ENCODE results near the gene HLA-DMB. TPM values are rescaled to one million over a fixed set of nuclear protein-coding genes. Genes with fewer than 3 reads are reported as not detected.
A peak's percentile ranks its signal among the peaks of the same experiment; 100 is the strongest.

The HLA-DMB gene
- total RNA-seq, 2 experiments from 2014 or later = 3.5 to 3.6 TPM

DNA sequence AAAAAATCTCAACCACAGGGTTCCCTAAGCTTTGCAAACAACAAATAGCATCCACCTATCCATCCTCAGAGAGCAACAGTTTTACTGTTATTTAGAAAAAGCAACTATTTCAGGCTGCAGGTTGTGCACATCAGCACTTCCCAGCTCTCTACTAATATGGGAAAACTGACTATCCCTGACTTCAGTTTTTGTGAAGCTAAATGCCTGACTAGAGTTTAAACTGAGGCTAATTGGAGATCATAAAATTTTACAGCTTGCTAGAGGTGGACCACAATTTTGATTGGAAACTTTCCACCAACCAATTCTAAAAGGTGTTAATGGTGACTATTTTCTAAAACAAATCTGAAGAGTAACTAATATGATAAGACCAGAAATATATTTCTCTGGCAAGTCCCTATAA is 36.9 kb downstream of the HLA-DMB start:
- POLR2A ChIA-PET = interaction anchor here (0.9 to 1.5 kb wide), 3 partner anchors 10 to 214 kb away, joined by 3 to 8 read pairs (median 4); no protein-coding TSS in a partner anchor
- Mint-ChIP-seq H3K4me1 (ENCODE audit: low read depth) (no peaks in the 10 kb centered on the region), H3K27me3 (peaks cover 3% of the 10 kb centered on the region)

DNA sequence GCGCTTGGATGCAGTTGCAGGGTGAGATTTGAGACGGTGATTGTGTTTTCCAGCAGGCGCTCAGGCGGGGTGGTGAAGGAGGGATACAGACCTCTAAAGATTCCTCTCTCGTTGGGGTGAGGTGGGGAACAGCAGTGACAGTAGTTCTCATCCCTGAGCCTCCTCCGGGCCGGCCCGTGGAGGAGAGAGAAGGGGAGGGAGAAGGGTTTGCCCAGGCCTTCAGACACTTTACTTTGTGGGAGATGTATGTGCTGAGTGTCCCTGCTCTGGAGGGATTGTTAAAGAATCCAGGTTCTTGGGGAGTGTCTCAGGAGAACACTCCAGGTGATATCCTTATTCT is 45.9 kb downstream of the HLA-DMB start:
- Mint-ChIP-seq H3K36me3 (ENCODE audit: low read depth) (peaks cover 11% of the 10 kb centered on the region), H3K27me3 (no peaks in the 10 kb centered on the region), H3K27ac (peak overlapping the region; percentile 96), H3K4me3 (peak overlapping the region; percentile 96), H3K4me1 (ENCODE audit: low read depth) (peaks cover 35% of the 10 kb centered on the region), H3K9me3 (no peaks in the 10 kb centered on the region)
- TF ChIP-seq, protein P1, sequence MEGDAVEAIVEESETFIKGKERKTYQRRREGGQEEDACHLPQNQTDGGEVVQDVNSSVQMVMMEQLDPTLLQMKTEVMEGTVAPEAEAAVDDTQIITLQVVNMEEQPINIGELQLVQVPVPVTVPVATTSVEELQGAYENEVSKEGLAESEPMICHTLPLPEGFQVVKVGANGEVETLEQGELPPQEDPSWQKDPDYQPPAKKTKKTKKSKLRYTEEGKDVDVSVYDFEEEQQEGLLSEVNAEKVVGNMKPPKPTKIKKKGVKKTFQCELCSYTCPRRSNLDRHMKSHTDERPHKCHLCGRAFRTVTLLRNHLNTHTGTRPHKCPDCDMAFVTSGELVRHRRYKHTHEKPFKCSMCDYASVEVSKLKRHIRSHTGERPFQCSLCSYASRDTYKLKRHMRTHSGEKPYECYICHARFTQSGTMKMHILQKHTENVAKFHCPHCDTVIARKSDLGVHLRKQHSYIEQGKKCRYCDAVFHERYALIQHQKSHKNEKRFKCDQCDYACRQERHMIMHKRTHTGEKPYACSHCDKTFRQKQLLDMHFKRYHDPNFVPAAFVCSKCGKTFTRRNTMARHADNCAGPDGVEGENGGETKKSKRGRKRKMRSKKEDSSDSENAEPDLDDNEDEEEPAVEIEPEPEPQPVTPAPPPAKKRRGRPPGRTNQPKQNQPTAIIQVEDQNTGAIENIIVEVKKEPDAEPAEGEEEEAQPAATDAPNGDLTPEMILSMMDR (IDR thresholded peaks at IDR 0.05) = no peak
- ChIA-PET POLR2A (interaction anchor here (0.9 to 6.2 kb wide), 7 partner anchors 19 to 85 kb away, joined by 3 to 109 read pairs (median 10); partner anchors contain the start of genes BRD2 and HLA-DMA), CTCF (interaction anchor here (1.1 to 7.6 kb wide), 11 partner anchors 9 to 90 kb away, joined by 3 to 60 read pairs (median 6); partner anchors contain the start of genes BRD2, HLA-DMA and TAP2)
- intact Hi-C loops (cut with micrococcal nuclease) = no loop called here
- ATAC-seq (peak; percentile 4), DNase-seq (no peak)

More for the DNA sequence above, 36.9 kb downstream of the HLA-DMB start:
- Mint-ChIP-seq H3K36me3 (ENCODE audit: low read depth) (peaks cover 7% of the 10 kb centered on the region), H3K9me3 (no peaks in the 10 kb centered on the region), H3K27ac (no peak overlapping the region), H3K4me3 (no peak overlapping the region)
- intact Hi-C loops (cut with micrococcal nuclease) = no loop called here
- no peak for DNase-seq
- CTCF ChIA-PET = interaction anchor here (0.9 to 3.7 kb wide), 7 partner anchors 10 to 81 kb away, joined by 3 to 20 read pairs (median 6); partner anchors contain the start of gene HLA-DMA
- no peak for ATAC-seq
- TF ChIP-seq, protein P1 (IDR thresholded peaks at IDR 0.05) = no peak

DNA sequence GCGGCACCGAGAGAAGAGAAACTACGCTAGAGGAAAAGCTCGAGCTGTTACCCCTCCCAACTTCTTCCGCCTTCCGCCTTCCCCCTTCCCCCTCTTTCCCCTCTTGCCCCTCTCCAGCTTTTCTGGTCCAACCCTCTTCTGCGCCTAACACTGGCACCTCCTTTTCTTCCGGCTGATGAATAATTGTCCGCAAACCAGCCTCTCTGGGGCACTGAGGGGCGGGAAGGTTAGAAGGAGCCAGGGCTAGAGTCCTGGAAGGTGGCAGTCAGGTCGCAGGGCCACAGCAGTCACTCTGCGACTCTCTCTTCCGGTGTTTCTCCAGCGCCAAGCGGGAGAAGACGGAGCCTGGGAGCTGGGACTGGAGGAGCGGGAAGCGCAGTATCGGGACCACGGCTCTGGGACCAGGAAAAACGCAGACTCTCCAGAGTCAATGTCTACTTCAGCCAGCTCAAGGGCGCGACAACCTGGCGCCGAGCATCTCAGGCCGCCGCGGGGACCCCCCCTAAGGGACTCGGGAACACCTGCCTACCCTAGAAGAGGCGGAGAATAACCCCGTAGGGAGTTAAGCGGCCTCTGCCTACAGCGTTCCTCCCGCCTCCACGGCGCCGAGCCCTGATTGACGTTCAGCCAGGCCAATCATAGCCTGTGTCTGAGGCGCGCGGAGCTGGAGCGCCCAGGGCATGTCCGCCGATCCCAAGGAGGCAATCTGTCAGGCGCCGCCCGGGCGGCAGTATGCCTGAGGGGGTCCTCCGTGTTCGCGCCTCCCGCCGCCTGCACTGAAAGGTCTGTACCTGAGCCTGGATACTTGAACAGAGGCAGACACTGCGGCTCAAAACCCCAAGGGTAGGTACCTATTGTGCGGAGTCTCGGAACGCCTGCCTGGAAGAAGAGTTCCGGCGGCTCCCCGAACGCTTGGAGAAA is 46.5 kb downstream of the HLA-DMB start:
- Mint-ChIP-seq H3K36me3 (ENCODE audit: low read depth) (peaks cover 11% of the 10 kb centered on the region), H3K4me3 (peak overlapping the region; percentile 96), H3K4me1 (ENCODE audit: low read depth) (peaks cover 35% of the 10 kb centered on the region), H3K27ac (peak overlapping the region; percentile 96), H3K9me3 (no peaks in the 10 kb centered on the region), H3K27me3 (no peaks in the 10 kb centered on the region)
- TF ChIP-seq, protein P1 (IDR thresholded peaks at IDR 0.05) = no peak
- DNase-seq (peak; percentile 95), ATAC-seq (peak; percentile 99)
- intact Hi-C loops (cut with micrococcal nuclease) = loop anchor here (5.0 kb wide), 1 partner anchor 58 kb away; the partner anchor contains the start of gene HLA-DMA
- POLR2A ChIA-PET = interaction anchor here (0.8 to 6.2 kb wide), 13 partner anchors 19 to 93 kb away, joined by 3 to 109 read pairs (median 4); partner anchors contain the start of genes BRD2 and HLA-DMA
- CTCF ChIA-PET = interaction anchor here (0.6 to 7.6 kb wide), 16 partner anchors 9 to 747 kb away, joined by 3 to 60 read pairs (median 4); partner anchors contain the start of genes BRD2, HLA-DMA and TAP2

DNA sequence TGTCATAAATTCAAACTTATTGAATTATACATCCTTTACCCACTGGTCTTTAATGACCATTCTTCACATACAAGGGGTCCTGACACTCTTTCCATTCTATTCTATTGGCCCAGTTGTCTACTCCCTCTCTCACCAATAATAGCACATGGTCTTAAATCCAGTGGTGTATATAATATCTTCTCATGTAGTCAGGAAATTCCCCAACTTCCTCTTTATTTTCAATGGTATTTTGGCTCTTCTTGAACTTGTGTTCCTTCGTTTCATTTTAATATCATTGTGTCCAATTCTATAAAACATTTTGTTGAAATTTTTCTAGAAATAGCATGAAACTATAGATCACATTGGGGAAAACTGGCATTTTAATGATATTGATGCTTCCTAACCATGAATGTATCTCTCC is 50.0 kb downstream of the HLA-DMB start:
- CTCF ChIA-PET = interaction anchor here (1.0 to 7.6 kb wide), 5 partner anchors 19 to 94 kb away, joined by 4 to 60 read pairs (median 6); no protein-coding TSS in a partner anchor
- H3K4me3 Mint-ChIP-seq = no peak overlapping the region
- TF ChIP-seq, protein P1 (IDR thresholded peaks at IDR 0.05) = no peak
- intact Hi-C loops (cut with micrococcal nuclease) = loop anchor here (5.0 kb wide), 1 partner anchor 61 kb away; the partner anchor contains the start of gene HLA-DMA
- H3K27ac Mint-ChIP-seq = no peak overlapping the region
- no peaks in the 10 kb centered on the region for H3K27me3 Mint-ChIP-seq
- no peaks in the 10 kb centered on the region for H3K9me3 Mint-ChIP-seq
- ATAC-seq (no peak), DNase-seq (no peak)
- peaks cover 4% of the 10 kb centered on the region for H3K36me3 Mint-ChIP-seq (ENCODE audit: low read depth)
- POLR2A ChIA-PET = interaction anchor here (0.6 kb wide), 1 partner anchor 51 kb away, joined by 3 read pairs; no protein-coding TSS in a partner anchor
- H3K4me1 Mint-ChIP-seq (ENCODE audit: low read depth) = peaks cover 14% of the 10 kb centered on the region
